Nephron (organoid): ENCODE results near the gene TMEM256.

Experiments
- H3K27ac Mint-ChIP-seq, 3 experiments: 2 replicates each; pipeline ENCODE4 v1.8.0; 2020; ENCODE audit warnings: mixed read lengths in 3 of 3, mild to moderate bottlenecking in 2 of 3, moderate library complexity in 1 of 3
- H3K27me3 Mint-ChIP-seq: 2 replicates; pipeline ENCODE4 v1.8.0; 2021; ENCODE audit warnings: low read depth, mild to moderate bottlenecking, moderate library complexity, mixed read lengths
- H3K36me3 Mint-ChIP-seq: 2 replicates; pipeline ENCODE4 v1.8.0; 2020; ENCODE audit warnings: low read depth, mixed read lengths
- H3K4me1 Mint-ChIP-seq: 2 replicates; pipeline ENCODE4 v1.8.0; 2020; ENCODE audit warnings: mixed read lengths
- H3K4me3 Mint-ChIP-seq, 3 experiments: 2 replicates each; pipeline ENCODE4 v1.8.0; 2020; ENCODE audit warnings: mild to moderate bottlenecking in 3 of 3, mixed read lengths in 3 of 3, moderate library complexity in 2 of 3
- H3K9me3 Mint-ChIP-seq: 2 replicates; pipeline ENCODE4 v1.8.0; 2020; ENCODE audit warnings: mixed read lengths
- TF ChIP-seq, protein P1 (sequence below), 3 experiments: fragments of 200-600 bp; sonication (generic); IDR thresholded peaks; one replicate each; pipeline ENCODE4 v1.5.0; 2021; ENCODE audit warnings: antibody characterized with exemption in 3 of 3; ENCODE audit not compliant: unreplicated experiment in 3 of 3

The TMEM256 gene

DNA sequence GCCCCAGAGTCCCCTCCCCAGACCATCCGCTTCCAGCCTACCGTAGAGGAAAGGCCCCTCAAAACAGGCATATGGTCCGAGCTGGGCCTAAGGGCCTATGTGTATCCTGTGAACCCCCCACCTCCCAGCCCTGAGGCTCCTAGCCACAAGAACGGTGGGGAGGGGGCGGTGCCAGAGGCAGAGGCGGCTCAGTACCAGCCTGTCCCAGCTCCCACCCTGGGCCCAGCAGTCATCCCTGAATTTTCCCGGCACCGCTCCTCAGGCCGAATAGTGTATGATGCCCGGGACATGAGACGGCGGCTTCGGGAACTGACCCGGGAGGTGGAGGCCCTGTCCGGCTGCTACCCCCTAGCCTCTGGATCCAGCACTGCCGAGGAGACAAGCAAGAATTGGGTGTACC lies 17.3 kb upstream of the TMEM256 start:
- H3K36me3 Mint-ChIP-seq, result peaks cover 5% of the 10 kb centered on the region
- H3K27ac Mint-ChIP-seq, result no peak overlapping the region
- TF ChIP-seq, protein P1, sequence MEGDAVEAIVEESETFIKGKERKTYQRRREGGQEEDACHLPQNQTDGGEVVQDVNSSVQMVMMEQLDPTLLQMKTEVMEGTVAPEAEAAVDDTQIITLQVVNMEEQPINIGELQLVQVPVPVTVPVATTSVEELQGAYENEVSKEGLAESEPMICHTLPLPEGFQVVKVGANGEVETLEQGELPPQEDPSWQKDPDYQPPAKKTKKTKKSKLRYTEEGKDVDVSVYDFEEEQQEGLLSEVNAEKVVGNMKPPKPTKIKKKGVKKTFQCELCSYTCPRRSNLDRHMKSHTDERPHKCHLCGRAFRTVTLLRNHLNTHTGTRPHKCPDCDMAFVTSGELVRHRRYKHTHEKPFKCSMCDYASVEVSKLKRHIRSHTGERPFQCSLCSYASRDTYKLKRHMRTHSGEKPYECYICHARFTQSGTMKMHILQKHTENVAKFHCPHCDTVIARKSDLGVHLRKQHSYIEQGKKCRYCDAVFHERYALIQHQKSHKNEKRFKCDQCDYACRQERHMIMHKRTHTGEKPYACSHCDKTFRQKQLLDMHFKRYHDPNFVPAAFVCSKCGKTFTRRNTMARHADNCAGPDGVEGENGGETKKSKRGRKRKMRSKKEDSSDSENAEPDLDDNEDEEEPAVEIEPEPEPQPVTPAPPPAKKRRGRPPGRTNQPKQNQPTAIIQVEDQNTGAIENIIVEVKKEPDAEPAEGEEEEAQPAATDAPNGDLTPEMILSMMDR (IDR thresholded peaks at IDR 0.05; ENCODE audit: unreplicated experiment in 3 of 3), result no peak
- H3K27me3 Mint-ChIP-seq, result peaks cover 4% of the 10 kb centered on the region
- H3K4me3 Mint-ChIP-seq, result no peak overlapping the region
- H3K4me1 Mint-ChIP-seq, result peaks cover 6% of the 10 kb centered on the region
- H3K9me3 Mint-ChIP-seq, result no peaks in the 10 kb centered on the region

DNA sequence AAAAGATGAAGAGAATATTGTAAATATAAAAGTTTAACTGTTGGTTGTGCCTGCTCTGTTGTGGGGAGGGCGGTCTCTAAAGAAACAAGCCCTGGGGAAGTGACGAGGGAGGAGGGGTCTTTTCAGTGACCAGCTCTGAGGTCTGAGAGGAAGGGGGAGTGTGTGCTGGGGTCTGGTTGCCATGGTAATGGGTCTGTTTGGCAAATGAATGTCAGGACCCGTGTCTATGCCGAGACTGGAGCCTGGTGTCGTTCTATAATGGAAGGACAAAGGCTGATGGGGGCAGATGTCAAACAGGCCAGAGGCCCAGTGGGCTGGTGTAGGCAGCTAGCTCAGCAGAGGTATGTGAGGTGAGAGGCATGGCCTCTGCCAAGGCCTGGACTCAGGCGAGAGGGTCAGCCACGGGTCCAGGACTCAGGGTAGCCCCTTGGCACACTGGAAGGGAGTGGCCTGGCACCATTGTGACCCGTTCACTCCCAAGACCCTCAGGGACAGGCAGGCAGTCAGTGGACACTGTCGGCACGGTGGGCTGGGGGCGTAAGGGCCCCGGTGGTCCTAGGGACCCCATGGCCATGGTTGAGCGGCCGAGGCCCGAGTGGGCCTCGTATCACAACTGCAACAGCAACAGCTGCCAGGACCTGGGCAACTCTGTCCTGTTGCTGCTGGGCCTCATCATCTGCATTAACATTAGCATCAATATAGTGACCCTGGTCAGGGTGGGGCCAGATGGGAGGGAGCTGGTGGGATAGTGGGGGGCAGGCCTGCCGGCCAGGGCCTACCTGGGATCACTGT lies 16.1 kb upstream of the TMEM256 start, which contains the start of gene SPEM1:
Gene SPEM1, plus strand, starts transcription at position 506 of the 792 bp plus-strand sequence. Its CDS starts 61 bp downstream, at position 567.
- no peaks in the 10 kb centered on the region for H3K9me3 Mint-ChIP-seq
- H3K27ac Mint-ChIP-seq, result peak within 1 kb of the TSS in 2 of 3 experiments; percentile 40 to 78
- H3K4me3 Mint-ChIP-seq, result no peak within 1 kb of the TSS
- H3K4me1 Mint-ChIP-seq, result peaks cover 6% of the 10 kb centered on the region
- TF ChIP-seq, protein P1 (IDR thresholded peaks at IDR 0.05; ENCODE audit: unreplicated experiment in 3 of 3), result no peak
- H3K36me3 Mint-ChIP-seq, result peaks cover 11% of the 10 kb centered on the region
- H3K27me3 Mint-ChIP-seq, result peaks cover 4% of the 10 kb centered on the region

DNA sequence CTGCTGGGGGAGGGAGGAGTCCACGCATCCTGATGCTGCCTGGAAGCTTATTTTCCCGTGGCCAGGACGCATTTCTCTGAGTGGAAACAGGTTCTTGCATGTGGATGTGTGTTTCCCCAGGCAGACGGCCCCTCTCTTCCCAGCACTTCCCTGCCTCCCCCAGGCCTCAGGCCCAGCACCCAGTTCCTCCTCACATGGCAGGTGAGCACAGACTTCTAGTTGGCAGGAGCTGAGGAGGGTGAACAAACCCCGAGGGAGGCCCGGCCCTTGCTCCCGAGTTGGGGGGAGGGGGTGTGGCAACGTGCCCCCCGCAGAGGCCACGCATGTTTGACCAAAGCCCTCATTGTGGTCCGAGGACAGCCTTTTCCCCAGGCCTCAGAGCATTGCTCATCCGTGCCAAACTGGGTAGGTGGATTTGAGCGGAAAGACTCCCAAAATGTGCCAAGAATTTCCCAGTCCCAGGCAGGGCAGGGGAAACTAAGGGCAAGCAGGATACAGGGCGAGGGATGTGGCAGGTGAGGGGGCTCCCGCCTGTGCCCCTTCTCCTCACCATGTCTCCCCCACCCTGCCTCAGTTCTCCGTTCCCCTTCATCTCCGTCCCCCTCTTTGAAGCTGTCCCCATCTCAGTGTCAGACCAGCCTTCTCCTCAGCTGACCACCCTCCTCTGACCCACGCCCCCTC lies 14.7 kb upstream of the TMEM256 start:
- Mint-ChIP-seq H3K4me3 (no peak overlapping the region), H3K27ac (peak overlapping the region in 1 of 3 experiments; percentile 78), H3K4me1 (peaks cover 3% of the 10 kb centered on the region), H3K27me3 (no peaks in the 10 kb centered on the region), H3K9me3 (no peaks in the 10 kb centered on the region), H3K36me3 (peaks cover 11% of the 10 kb centered on the region)
- TF ChIP-seq, protein P1 (IDR thresholded peaks at IDR 0.05; ENCODE audit: unreplicated experiment in 3 of 3), result no peak

DNA sequence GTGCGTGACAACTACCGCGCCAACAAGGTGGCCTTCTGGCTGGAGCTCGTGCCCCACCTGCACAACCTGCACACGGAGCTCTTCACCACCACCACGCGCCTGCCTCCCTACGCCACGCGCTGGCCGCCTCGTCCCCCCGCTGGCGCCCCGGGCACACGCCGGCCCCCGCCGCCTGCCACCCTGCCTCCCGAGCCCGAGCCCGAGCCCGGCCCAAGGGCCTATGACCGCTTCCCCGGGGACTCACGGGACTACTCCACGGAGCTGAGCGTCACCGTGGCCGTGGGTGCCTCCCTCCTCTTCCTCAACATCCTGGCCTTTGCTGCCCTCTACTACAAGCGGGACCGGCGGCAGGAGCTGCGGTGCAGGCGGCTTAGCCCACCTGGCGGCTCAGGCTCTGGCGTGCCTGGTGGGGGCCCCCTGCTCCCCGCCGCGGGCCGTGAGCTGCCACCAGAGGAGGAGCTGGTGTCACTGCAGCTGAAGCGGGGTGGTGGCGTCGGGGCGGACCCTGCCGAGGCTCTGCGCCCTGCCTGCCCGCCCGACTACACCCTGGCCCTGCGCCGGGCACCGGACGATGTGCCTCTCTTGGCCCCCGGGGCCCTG lies 13.3 kb upstream of the TMEM256 start:
- Mint-ChIP-seq H3K4me3 (no peak overlapping the region), H3K27me3 (no peaks in the 10 kb centered on the region), H3K4me1 (no peaks in the 10 kb centered on the region), H3K27ac (no peak overlapping the region), H3K9me3 (no peaks in the 10 kb centered on the region), H3K36me3 (peaks cover 18% of the 10 kb centered on the region)
- TF ChIP-seq, protein P1 (IDR thresholded peaks at IDR 0.05; ENCODE audit: unreplicated experiment in 3 of 3), result no peak

DNA sequence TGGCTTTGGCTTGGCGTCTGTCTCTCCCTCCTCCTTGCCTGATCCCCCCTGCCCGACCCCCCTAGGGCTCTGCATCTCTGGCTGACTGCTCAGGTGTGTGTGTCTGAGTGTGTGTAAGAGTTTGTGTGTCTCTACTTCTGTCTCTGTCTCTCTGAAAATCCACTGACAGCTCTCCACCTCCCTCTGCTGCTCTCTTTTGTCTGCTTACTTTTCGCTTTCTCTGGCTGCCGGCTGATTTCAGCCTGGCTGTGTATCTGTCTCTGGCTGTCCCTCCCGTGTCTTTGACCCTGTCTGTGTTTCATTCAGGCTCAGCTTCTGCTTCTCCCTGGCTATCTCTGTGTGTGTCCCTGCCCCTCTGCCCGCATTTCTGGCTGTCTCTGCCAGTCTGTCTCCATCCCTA lies 12.4 kb upstream of the TMEM256 start:
- Mint-ChIP-seq H3K27me3 (no peaks in the 10 kb centered on the region), H3K4me3 (no peak overlapping the region), H3K27ac (peak overlapping the region; percentile 1 to 14 (median 13)), H3K36me3 (peaks cover 18% of the 10 kb centered on the region), H3K4me1 (no peaks in the 10 kb centered on the region), H3K9me3 (no peaks in the 10 kb centered on the region)
- TF ChIP-seq, protein P1 (IDR thresholded peaks at IDR 0.05; ENCODE audit: unreplicated experiment in 3 of 3), result no peak
